Adrenal gland (tissue), 5 donors: ENCODE results near the gene AKAP13.

Source experiments
- POLR2A ChIP-seq, 2 donors: fragments of 450-650 bp; IDR thresholded peaks; one replicate each; pipeline ENCODE4 v1.6.1; 2017; ENCODE audit warnings: antibody characterized with exemption in 2 of 2, mild to moderate bottlenecking in 2 of 2, moderate library complexity in 1 of 2
- TF ChIP-seq, protein P1 (sequence below), 6 experiments: fragments of 450-650 bp in 4 of 6; fragments of 200-600 bp in 2 of 6; sonication (generic) in 1 of 6; IDR thresholded peaks; 1 replicate in 5 of 6; 2 replicates in 1 of 6; pipeline versions ENCODE4 v1.5.1 to v1.8.0; 2016 to 2021; ENCODE audit warnings: antibody characterized with exemption in 6 of 6, mild to moderate bottlenecking in 2 of 6, moderate library complexity in 1 of 6
- donor health status: DM: no; HTN: no; CAD: no.

- TF ChIP-seq, protein P1, sequence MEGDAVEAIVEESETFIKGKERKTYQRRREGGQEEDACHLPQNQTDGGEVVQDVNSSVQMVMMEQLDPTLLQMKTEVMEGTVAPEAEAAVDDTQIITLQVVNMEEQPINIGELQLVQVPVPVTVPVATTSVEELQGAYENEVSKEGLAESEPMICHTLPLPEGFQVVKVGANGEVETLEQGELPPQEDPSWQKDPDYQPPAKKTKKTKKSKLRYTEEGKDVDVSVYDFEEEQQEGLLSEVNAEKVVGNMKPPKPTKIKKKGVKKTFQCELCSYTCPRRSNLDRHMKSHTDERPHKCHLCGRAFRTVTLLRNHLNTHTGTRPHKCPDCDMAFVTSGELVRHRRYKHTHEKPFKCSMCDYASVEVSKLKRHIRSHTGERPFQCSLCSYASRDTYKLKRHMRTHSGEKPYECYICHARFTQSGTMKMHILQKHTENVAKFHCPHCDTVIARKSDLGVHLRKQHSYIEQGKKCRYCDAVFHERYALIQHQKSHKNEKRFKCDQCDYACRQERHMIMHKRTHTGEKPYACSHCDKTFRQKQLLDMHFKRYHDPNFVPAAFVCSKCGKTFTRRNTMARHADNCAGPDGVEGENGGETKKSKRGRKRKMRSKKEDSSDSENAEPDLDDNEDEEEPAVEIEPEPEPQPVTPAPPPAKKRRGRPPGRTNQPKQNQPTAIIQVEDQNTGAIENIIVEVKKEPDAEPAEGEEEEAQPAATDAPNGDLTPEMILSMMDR (IDR thresholded peaks at IDR 0.05): no peak
- TF ChIP-seq POLR2A (IDR thresholded peaks at IDR 0.05): no peak
These were observed 271.1 kb downstream of the AKAP13 start for GRCh38 chr15:85651548-85651947.
